Regular cardiac myocyte (primary cell): ENCODE measurements around the gene ENTPD7. TPM values are rescaled to one million over a fixed set of nuclear protein-coding genes. Genes with fewer than 3 reads are reported as not detected.

ENCODE experiments used
- total RNA-seq: library from RNA; depleted of rRNA; stranded (reverse); fragments of >200 nt; gene quantifications from 2 replicates; pipeline ENCODE4 v1.2.3, GENCODE V29; 2014

The ENTPD7 gene
- 24.2 and 33.0 TPM in 2 replicates for total RNA-seq

GRCh38 chr10:99659031-99659867 is at the start of gene ENTPD7:
Gene ENTPD7, plus strand, starts transcription at chr10:99659509. Its CDS starts 448 bp downstream, at chr10:99659957.

DNA sequence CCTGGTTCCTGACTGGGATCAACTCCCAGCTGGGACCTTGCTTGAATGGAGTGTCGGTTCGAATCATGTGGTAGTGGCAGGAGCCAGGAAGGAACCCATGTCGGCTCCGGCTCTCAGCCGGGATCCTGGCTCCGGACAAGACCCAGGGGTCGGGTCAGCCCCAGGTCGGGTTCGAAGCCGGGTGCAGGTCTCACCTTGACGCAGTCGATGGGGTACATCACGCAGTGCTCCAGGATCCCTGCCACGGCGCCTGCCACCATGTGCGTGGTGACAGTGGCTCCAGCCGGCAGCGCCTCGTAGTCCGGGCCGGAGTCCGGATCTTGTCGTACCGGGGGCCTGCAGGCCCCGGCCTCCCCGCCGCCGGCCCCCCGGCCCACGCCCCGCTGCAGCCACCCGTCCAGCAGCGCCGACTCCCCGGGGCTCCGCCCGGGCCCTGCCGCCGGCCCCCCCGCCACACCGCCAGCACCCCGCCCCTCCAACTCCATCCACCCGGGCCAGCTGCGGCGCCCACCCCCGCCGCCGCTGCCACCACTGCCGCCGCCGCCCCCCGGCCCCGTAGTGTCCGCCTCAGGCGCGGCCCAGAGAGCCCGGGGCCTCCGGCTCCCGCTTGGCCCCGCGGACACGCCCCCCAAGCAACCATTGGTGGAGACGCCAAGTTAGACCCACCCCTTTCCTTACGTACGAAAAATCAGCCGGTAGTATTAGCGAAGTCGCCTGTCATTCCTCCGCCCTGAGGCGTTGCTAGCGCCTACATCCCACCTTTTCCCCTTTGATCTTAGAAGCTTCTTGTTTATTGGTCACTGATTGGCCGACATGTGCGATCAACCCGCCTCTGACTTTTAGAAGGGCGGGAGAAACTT is 39.2 kb upstream of the ENTPD7 start, which contains the start of gene SLC25A28:
TSS of gene SLC25A28 (minus strand) at position 589 of the 860 bp plus-strand sequence. CDS start at position 485, 104 bp downstream.

GRCh38 chr10:99732033-99732842 is 72.9 kb downstream of the ENTPD7 start, which contains the start of the genes COX15 and CUTC:
Gene COX15, minus strand, starts transcription at chr10:99732127. Its CDS starts 78 bp downstream, at chr10:99732049.
Gene CUTC, plus strand, starts transcription at chr10:99732234. Its CDS starts 115 bp downstream, at chr10:99732349.

Other genes with a start within 250 kb of the ENTPD7 start
- 16.1 and 38.3 TPM in 2 replicates for gene GOT1, start 228.9 kb upstream of the ENTPD7 start, total RNA-seq
- gene NKX2-3, start 126.6 kb upstream of the ENTPD7 start, total RNA-seq: not detected in 2 replicates
- 4.6 and 16.3 TPM in 2 replicates for gene SLC25A28, start 39.1 kb upstream of the ENTPD7 start, total RNA-seq
- gene COX15, start 72.6 kb downstream of the ENTPD7 start, total RNA-seq: 40.6 and 47.4 TPM in 2 replicates
- gene CUTC, start 72.7 kb downstream of the ENTPD7 start, total RNA-seq: 22.8 and 26.3 TPM in 2 replicates
- 0.19 and 0.28 TPM in 2 replicates for gene ABCC2, start 123.1 kb downstream of the ENTPD7 start, total RNA-seq